Activated CD4-positive, alpha-beta T cell treated with anti-CD3 and anti-CD28 coated beads for 1 hour (primary cell): ENCODE data around the gene NDST4.

Experiments used
- DNase-seq: peaks from one replicate; pipeline ENCODE4 v3.0.0-alpha.2; 2020

The NDST4 gene

GRCh38 chr4:114900934-114901333 is 212.5 kb downstream of the NDST4 start:
- no peak for DNase-seq

GRCh38 chr4:114890773-114891172 is 222.6 kb downstream of the NDST4 start:
- DNase-seq = no peak

- DNase-seq = no peak
These were observed 226.7 kb downstream of the NDST4 start for GRCh38 chr4:114886761-114887160.

GRCh38 chr4:114883641-114884040 is 229.8 kb downstream of the NDST4 start:
- DNase-seq = no peak

- no peak for DNase-seq
These were observed 233.3 kb downstream of the NDST4 start for GRCh38 chr4:114879916-114880669.

- no peak for DNase-seq
These were observed 237.8 kb downstream of the NDST4 start for GRCh38 chr4:114875630-114876029.

GRCh38 chr4:114874321-114874720 is 239.1 kb downstream of the NDST4 start:
- DNase-seq = no peak

- DNase-seq = no peak
These were observed 242.4 kb downstream of the NDST4 start for GRCh38 chr4:114870987-114871386.

GRCh38 chr4:114866901-114867670 is 246.3 kb downstream of the NDST4 start:
- no peak for DNase-seq

- DNase-seq = no peak
These were observed 249.4 kb downstream of the NDST4 start for GRCh38 chr4:114864060-114864459.

- DNase-seq = no peak
These were observed 252.6 kb downstream of the NDST4 start for GRCh38 chr4:114860786-114861185.

- no peak for DNase-seq
These were observed 255.6 kb downstream of the NDST4 start for GRCh38 chr4:114857831-114858230.

- no peak for DNase-seq
These were observed 273.4 kb downstream of the NDST4 start for GRCh38 chr4:114839986-114840385.

- DNase-seq = no peak
These were observed 282.8 kb downstream of the NDST4 start for GRCh38 chr4:114830628-114831027.

GRCh38 chr4:114827651-114828050 is 285.8 kb downstream of the NDST4 start:
- no peak for DNase-seq

- DNase-seq = no peak
These were observed 297.7 kb downstream of the NDST4 start for GRCh38 chr4:114815760-114816159.

GRCh38 chr4:114813961-114814360 is 299.5 kb downstream of the NDST4 start:
- DNase-seq = no peak

- no peak for DNase-seq
These were observed 301.7 kb downstream of the NDST4 start for GRCh38 chr4:114811564-114812301.

GRCh38 chr4:114807759-114808404 is 305.5 kb downstream of the NDST4 start:
- DNase-seq = no peak

GRCh38 chr4:114807357-114807756 is 306.1 kb downstream of the NDST4 start:
- DNase-seq = no peak

GRCh38 chr4:114791976-114792375 is 321.4 kb downstream of the NDST4 start:
- no peak for DNase-seq

- no peak for DNase-seq
These were observed 327.9 kb downstream of the NDST4 start for GRCh38 chr4:114785570-114785969.

GRCh38 chr4:114783215-114783595 is 330.2 kb downstream of the NDST4 start:
- DNase-seq = no peak
